GOT3 (cell line): ENCODE data around the gene PLXNA4.

ENCODE experiments used
- DNase-seq: peaks from one replicate; lab custom pipeline; 2025; ENCODE audit warnings: mixed read lengths; lab: John Stamatoyannopoulos, UW

The PLXNA4 gene

GRCh38 chr7:132312531-132313055 lies 263.7 kb downstream of the PLXNA4 start:
- DNase-seq, result no peak

GRCh38 chr7:132311733-132312132 lies 264.5 kb downstream of the PLXNA4 start:
- no peak for DNase-seq

GRCh38 chr7:132309102-132309805 lies 267.0 kb downstream of the PLXNA4 start:
- no peak for DNase-seq

- DNase-seq, result no peak
Observed at GRCh38 chr7:132307465-132307864, 268.8 kb downstream of the PLXNA4 start.

- DNase-seq, result no peak
Observed at GRCh38 chr7:132300599-132301277, 275.5 kb downstream of the PLXNA4 start.

GRCh38 chr7:132298790-132299189 lies 277.5 kb downstream of the PLXNA4 start:
- DNase-seq, result no peak

GRCh38 chr7:132296820-132297219 lies 279.4 kb downstream of the PLXNA4 start:
- DNase-seq, result no peak

- DNase-seq, result no peak
Observed at GRCh38 chr7:132295175-132295574, 281.1 kb downstream of the PLXNA4 start.

- no peak for DNase-seq
Observed at GRCh38 chr7:132292803-132293202, 283.5 kb downstream of the PLXNA4 start.

- DNase-seq, result no peak
Observed at GRCh38 chr7:132291481-132291880, 284.8 kb downstream of the PLXNA4 start.

GRCh38 chr7:132290021-132290420 lies 286.2 kb downstream of the PLXNA4 start:
- DNase-seq, result no peak

- DNase-seq, result no peak
Observed at GRCh38 chr7:132286836-132287235, 289.4 kb downstream of the PLXNA4 start.

- DNase-seq, result no peak
Observed at GRCh38 chr7:132280335-132280734, 295.9 kb downstream of the PLXNA4 start.

- no peak for DNase-seq
Observed at GRCh38 chr7:132279718-132280117, 296.6 kb downstream of the PLXNA4 start.

GRCh38 chr7:132276976-132277725 lies 299.1 kb downstream of the PLXNA4 start:
- no peak for DNase-seq

- no peak for DNase-seq
Observed at GRCh38 chr7:132276234-132276630, 300.0 kb downstream of the PLXNA4 start.

GRCh38 chr7:132275416-132276233 lies 300.6 kb downstream of the PLXNA4 start:
- no peak for DNase-seq

GRCh38 chr7:132272763-132273371 lies 303.4 kb downstream of the PLXNA4 start:
- no peak for DNase-seq

- DNase-seq, result no peak
Observed at GRCh38 chr7:132270517-132270916, 305.8 kb downstream of the PLXNA4 start.

GRCh38 chr7:132269718-132270117 lies 306.6 kb downstream of the PLXNA4 start:
- no peak for DNase-seq

- no peak for DNase-seq
Observed at GRCh38 chr7:132263151-132263550, 313.1 kb downstream of the PLXNA4 start.

GRCh38 chr7:132262160-132262470 lies 314.2 kb downstream of the PLXNA4 start:
- DNase-seq, result no peak
